ES-I3 (cell line): ENCODE results near the gene CSNK2A3.

Experiments used
- H3K36me3 ChIP-seq: 2 replicates; pipeline ENCODE4 v1.6.1; 2013; ENCODE audit warnings: mild to moderate bottlenecking, low read length, control low read depth, moderate library complexity; ENCODE audit not compliant: insufficient read depth
- H3K4me1 ChIP-seq: 2 replicates; pipeline ENCODE4 v1.6.1; 2013; ENCODE audit warnings: mild to moderate bottlenecking, control low read depth, low read length; ENCODE audit not compliant: insufficient read depth
- H3K9ac ChIP-seq: 2 replicates; pipeline ENCODE4 v1.6.1; 2013; ENCODE audit warnings: low read depth, mild to moderate bottlenecking, low read length, moderate library complexity
- H3K9me3 ChIP-seq: 2 replicates; pipeline ENCODE4 v1.6.1; 2013; ENCODE audit warnings: mild to moderate bottlenecking, low read length, moderate library complexity; ENCODE audit not compliant: control insufficient read depth, insufficient read depth

The CSNK2A3 gene

DNA sequence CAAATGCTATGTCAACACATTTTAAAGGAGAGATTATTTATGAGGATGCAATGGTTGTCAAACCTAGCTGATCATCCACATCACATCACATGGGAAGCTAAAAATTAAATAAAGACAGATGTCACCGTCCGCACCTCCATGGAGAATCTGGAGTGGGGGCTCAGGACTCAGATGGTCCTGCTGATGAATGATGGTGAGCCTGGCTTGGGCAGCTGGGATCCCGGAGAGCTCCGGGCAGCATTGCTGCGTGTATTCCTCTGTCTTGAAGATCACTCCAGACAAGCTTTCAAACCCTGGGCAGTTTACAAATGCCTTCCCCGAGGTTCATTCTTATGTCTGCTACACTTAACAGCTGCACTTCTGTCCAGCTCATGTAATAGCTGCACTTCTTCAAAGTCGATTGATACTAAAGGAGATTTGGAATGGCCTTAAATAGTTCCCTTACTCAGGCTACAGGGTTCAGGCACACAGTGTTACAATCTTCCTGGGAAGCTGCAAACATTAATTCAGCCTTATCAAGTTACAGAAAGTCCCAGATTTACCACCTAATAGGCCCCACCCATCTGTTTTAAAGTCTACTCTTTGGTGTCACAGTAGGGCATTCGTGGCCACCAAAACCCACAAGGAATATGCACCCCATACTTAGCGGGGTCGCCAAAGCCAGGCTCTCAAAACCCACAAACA lies 34.7 kb upstream of the CSNK2A3 start:
- Histone ChIP-seq H3K4me1 (0 out of 2 replicates have a peak, but pooled peaks cover 10% of the 10 kb centered on the region), H3K9me3 (0 out of 2 replicates have a peak, but pooled peaks cover 3% of the 10 kb centered on the region), H3K9ac (no peak overlapping the region), H3K36me3 (no peaks in the 10 kb centered on the region)

DNA sequence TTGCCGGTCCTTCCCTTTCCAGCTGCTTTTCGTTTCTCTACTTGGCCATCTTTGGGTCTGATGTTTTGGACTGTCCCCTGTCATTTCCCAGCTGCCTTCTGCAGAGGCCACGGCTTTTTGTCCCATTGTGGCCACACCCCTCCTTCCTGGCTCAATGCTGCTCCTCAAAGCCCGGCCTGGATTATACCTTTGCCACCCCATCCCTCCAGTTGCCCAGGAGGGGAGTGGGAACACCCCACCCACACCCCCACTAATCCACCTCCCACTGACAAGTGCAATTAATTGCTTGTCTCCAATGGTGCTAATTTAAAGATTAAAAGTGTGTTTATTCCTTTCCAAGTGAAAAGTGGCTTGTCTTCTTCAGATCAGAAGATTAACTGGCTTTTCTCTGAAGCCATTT lies 34.2 kb upstream of the CSNK2A3 start:
- 0 out of 2 replicates have a peak, but pooled peaks cover 3% of the 10 kb centered on the region for H3K9me3 ChIP-seq
- no peak overlapping the region for H3K9ac ChIP-seq
- 0 out of 2 replicates have a peak, but pooled peaks cover 10% of the 10 kb centered on the region for H3K4me1 ChIP-seq
- H3K36me3 ChIP-seq, result no peaks in the 10 kb centered on the region

DNA sequence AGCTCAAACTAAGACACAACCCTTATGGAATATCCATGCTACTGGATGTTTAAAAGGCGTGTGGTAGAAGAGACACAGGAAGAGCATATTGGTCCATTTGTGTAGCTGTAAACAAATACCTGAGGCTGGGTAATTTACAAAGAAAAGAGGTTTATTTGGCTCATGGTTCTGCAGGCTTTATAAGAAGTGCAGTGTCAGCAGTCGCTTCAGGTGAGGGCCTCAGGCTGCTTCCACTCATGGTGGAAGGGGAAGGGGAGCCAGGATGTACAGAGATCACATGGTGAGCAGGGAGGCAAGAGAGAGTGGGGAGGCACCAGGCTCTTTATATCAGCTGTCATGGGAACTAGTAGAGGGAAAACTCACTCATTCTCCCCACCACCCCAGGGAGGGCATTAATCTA lies 31.8 kb upstream of the CSNK2A3 start:
- H3K9me3 ChIP-seq, result 0 out of 2 replicates have a peak, but pooled peaks cover 3% of the 10 kb centered on the region
- no peaks in the 10 kb centered on the region for H3K36me3 ChIP-seq
- no peak overlapping the region for H3K9ac ChIP-seq
- 0 out of 2 replicates have a peak, but pooled peaks cover 10% of the 10 kb centered on the region for H3K4me1 ChIP-seq

DNA sequence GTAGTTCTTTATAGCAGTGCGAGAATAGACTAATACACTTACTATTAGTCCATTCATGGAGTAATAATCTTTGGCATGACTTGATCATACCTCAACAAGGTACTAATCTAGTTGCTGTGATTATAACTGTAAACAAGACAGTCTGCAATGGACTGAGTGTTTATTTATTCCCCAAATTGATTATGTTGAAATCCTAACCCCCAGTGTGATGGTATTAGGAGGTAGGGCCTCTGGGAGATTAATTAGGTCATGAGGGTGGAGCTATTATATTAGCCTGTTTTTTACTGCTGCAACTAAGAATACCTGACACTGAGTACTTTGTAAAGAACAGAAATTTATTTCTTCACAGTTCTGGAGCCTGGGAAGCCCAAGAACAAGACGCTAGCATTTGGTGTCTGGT lies 30.9 kb upstream of the CSNK2A3 start:
- 0 out of 2 replicates have a peak, but pooled peaks cover 3% of the 10 kb centered on the region for H3K9me3 ChIP-seq
- H3K4me1 ChIP-seq, result 0 out of 2 replicates have a peak, but pooled peaks cover 10% of the 10 kb centered on the region
- H3K9ac ChIP-seq, result no peak overlapping the region
- H3K36me3 ChIP-seq, result no peaks in the 10 kb centered on the region

DNA sequence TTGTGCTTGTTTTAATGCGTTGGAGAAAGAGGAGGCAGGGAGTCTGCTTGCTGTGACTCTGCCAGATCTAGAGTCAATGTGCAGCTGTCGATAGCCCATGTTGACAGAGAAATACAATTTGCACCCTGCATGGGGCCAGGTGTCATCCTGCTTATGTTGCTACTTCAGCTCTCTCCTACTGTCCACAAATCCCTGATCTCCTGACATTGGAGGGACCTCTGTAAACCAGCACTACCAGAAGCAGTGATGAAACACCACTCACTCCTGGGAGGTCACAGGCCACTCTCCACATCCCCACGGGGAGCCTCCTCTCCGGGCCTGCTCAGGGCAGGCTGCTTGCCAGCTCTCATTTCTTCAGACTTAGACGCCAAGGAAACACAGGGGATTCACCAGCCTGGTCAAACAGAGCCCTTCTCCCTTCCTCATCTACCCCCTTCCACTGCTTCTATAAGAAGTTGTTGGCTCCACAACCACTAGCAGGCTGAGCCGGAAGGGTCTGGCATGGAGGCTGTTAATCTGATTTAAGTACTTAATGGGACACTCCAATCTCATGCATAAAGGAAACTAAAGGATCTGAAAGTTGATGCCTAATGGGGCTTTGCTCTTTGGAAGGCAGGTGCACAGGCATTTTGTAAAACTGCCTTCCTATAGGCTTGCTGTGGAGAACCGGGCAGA lies 29.9 kb upstream of the CSNK2A3 start:
- Histone ChIP-seq H3K9ac (no peak overlapping the region), H3K9me3 (0 out of 2 replicates have a peak, but pooled peaks cover 3% of the 10 kb centered on the region), H3K4me1 (0 out of 2 replicates have a peak, but pooled peaks cover 10% of the 10 kb centered on the region), H3K36me3 (no peaks in the 10 kb centered on the region)

DNA sequence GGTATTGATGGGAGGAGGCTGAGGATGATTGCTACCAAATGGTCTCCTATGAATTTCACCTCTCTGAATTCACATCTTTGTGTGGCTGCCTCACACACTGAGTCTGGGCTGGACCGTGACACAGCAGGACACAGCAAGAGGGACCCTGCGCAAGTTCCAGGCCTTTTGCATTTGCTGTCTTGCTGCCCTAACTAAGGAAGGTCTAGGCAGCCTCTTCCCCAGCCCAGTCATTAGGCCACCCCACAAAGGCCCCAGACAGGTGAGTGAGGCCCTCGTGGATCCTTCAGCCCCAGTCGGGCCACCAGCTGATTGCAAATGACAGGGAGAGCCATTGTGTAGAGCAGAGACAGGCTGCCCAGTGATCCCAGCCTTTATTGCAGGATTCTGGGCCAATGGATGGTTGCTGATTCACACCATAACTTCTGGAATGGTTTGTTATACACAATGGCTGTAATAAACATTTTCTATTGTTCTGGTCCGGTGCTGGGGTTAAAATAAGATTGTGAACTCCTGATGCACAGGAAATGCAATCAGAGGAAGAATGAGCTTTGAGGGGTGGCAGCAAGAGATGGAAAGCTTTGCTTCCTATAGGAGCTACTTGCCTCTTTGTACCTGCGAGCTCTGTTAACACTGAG lies 28.5 kb upstream of the CSNK2A3 start:
- Histone ChIP-seq H3K9ac (no peak overlapping the region), H3K9me3 (0 out of 2 replicates have a peak, but pooled peaks cover 3% of the 10 kb centered on the region), H3K36me3 (no peaks in the 10 kb centered on the region), H3K4me1 (0 out of 2 replicates have a peak, but pooled peaks cover 2% of the 10 kb centered on the region)

DNA sequence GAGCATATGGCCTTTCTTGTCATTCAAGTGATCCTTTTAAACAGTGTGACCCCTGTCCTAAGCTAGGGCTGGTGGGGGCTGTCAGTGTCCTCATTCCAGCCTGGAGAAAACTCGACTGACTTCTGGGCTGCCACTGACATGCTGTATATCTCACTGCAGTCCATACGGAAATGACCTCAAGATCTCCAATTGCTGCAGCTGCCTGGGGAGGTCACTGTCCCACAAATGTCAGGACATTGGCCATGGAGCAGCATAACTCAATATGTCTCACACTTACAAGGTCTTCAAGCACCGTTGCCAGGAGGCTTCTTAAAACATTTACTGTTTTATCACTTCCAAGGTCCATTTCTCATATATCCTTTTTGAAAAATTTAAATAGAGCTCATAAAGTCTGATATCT lies 27.8 kb upstream of the CSNK2A3 start:
- Histone ChIP-seq H3K9ac (no peak overlapping the region), H3K4me1 (no peaks in the 10 kb centered on the region), H3K36me3 (no peaks in the 10 kb centered on the region), H3K9me3 (0 out of 2 replicates have a peak, but pooled peaks cover 3% of the 10 kb centered on the region)

DNA sequence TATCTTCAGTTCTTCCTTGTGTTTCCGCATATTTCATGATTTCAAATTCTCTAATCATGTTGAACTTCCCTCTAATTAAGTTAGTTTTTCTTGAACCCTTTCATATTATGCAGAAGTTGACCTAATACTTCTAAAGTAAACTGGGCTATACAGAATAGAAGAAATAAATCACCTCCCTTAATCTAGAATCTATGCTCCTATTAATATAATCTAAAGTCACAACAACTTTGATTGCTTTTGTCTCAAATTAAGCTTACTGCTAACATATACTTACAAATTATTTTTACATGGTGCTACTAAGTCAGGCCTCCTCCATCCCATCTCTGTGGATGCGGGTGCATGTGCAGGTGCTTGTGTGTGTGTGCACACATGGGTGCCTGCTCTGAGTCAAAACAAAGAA lies 27.3 kb upstream of the CSNK2A3 start:
- H3K4me1 ChIP-seq, result no peaks in the 10 kb centered on the region
- no peaks in the 10 kb centered on the region for H3K36me3 ChIP-seq
- H3K9me3 ChIP-seq, result 0 out of 2 replicates have a peak, but pooled peaks cover 3% of the 10 kb centered on the region
- no peak overlapping the region for H3K9ac ChIP-seq

DNA sequence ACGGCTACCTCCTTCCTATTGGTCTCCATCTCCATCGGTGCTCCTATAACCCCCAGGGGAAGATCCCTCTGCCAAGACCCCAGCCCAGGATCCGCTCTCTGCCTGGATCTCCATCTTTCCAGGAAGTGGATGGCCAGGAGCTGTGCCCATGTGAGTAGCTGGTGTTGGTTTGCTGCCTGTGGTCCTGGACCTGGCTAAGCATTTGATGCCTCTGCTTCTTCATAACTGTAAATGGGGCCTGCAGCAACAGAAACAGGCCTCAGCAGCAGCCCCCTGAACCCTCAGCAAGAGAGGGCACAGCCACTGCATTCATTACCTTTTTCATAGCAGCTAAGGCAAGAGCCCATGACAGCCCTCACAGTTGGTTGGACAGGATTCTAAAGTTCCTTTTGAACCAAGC lies 26.6 kb upstream of the CSNK2A3 start:
- Histone ChIP-seq H3K36me3 (no peaks in the 10 kb centered on the region), H3K4me1 (no peaks in the 10 kb centered on the region), H3K9ac (no peak overlapping the region), H3K9me3 (0 out of 2 replicates have a peak, but pooled peaks cover under 1% of the 10 kb centered on the region)

DNA sequence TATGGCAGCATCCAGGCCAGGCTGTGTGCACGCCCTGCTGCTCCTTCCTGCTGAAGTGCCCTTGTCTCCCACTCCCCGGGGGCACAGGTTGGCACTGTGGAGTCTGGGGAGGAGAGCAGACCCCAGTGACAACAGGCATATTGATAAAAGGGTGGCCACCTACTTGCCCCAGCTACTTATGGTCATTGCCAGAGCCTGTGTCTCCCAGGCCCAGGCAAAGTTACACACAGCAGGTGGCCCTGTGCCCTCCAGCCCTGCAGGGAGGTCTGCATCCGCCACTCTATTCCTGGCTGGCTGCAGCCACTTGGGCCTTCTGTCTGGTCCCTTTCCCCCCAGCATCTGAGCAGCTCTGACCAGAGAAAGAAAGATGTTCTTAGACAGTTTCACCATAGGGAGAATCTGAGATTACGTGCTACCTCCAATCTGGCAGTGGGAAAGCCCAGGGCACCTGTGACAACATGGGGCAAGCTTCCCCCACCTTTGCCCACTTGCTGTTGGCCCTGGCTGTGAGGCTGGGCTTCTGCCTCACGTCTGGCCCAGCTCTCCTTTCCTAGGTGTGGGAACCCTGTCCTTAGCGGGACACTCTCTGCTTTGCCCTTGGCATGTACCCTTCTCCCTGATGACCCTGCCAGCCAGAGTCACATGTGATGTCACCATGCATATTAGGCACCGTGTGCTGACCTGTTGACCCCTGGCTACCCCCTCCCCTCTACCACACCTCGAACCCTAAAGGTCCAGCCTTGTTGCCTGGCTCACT lies 25.3 kb upstream of the CSNK2A3 start:
- no peaks in the 10 kb centered on the region for H3K36me3 ChIP-seq
- H3K9ac ChIP-seq, result no peak overlapping the region
- no peaks in the 10 kb centered on the region for H3K4me1 ChIP-seq
- no peaks in the 10 kb centered on the region for H3K9me3 ChIP-seq

DNA sequence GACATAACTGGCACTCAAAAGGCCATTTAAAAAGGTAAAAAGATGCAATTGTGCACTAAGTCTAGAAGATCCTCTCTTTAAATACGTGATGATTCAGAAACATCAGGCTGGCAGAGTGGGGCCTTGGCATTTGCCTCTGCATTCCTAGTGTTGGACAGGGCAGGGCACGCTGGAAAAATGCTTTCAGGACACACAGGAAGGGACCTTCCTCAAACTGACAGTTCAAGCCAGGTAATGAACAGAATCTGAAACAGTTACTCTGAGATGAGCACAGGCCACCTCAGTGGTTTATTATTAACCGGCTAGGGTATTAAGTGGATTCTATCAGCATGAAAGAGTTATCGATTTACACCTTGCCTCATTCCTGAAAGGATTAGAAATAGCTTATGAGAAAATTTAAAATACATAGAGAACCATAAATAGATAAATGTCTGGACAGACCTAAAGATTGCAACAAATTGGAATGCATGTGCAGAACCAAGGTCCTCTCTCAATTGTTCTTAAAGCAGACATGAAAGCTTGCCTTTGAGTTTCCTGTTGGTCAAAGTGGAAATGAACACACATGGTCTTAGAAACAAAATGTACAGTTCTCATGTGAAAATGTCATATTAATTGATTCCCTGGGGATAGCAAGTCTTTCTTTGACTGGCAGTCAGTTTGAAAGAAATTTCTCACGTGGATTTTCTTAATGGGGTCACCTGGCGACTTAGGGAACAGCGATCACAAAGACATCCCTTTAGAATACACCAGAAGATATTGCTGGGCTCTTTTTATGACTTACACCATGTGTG lies 21.5 kb upstream of the CSNK2A3 start:
- Histone ChIP-seq H3K9me3 (no peaks in the 10 kb centered on the region), H3K36me3 (no peaks in the 10 kb centered on the region), H3K9ac (no peak overlapping the region), H3K4me1 (no peaks in the 10 kb centered on the region)

DNA sequence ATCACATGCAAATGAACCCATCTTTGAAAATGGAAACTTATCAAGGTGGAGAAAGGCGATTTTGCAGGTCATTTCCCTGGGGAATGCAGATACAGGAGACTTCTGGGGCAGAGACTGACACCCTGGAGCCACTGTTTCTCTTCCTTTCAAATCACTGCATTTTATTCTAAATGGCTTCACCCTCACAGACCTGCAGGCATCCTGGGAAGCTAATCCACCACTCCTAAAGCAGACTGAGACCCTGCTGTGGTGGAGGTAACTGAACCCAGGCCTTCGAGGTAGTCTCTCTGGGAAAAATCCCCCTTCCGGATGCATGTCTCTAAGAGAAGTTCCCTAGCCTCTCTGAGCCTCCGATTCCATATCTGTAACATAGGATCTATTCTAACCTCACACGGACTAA lies 20.9 kb upstream of the CSNK2A3 start:
- H3K36me3 ChIP-seq, result no peaks in the 10 kb centered on the region
- H3K4me1 ChIP-seq, result no peaks in the 10 kb centered on the region
- H3K9ac ChIP-seq, result no peak overlapping the region
- no peaks in the 10 kb centered on the region for H3K9me3 ChIP-seq

DNA sequence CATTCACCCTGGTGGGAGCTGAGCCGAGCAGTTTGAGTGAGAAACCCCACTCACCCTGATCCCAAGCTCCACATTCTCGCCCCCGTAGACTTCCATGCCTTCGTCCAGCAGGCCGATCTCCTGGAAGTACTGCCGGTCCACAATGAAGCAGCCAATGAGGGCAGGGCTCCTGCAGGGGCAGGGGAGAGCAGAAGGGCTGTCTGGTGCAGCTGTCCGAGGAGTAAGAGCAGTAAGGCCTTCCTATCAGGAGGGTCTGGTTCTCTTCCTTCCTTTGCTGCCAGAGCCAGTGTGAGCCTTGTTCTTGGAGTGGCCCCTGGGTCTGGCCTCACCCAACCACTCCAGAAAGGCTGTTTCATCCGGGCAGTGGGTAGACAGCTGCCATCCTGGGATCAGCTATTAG lies 19.4 kb upstream of the CSNK2A3 start:
- H3K9ac ChIP-seq, result no peak overlapping the region
- H3K36me3 ChIP-seq, result no peaks in the 10 kb centered on the region
- no peaks in the 10 kb centered on the region for H3K4me1 ChIP-seq
- H3K9me3 ChIP-seq, result no peaks in the 10 kb centered on the region; the same call in 1 of the 2 replicates
